HG03108 (cell line): Measurements from ENCODE around the gene XXYLT1.

ENCODE experiments used
- ATAC-seq: cut with Tn5 transposase; IDR thresholded peaks from one replicate; pipeline ENCODE4 v1.9.1; 2021; ENCODE audit warnings: moderate library complexity; ENCODE audit not compliant: unreplicated experiment

The XXYLT1 gene

DNA sequence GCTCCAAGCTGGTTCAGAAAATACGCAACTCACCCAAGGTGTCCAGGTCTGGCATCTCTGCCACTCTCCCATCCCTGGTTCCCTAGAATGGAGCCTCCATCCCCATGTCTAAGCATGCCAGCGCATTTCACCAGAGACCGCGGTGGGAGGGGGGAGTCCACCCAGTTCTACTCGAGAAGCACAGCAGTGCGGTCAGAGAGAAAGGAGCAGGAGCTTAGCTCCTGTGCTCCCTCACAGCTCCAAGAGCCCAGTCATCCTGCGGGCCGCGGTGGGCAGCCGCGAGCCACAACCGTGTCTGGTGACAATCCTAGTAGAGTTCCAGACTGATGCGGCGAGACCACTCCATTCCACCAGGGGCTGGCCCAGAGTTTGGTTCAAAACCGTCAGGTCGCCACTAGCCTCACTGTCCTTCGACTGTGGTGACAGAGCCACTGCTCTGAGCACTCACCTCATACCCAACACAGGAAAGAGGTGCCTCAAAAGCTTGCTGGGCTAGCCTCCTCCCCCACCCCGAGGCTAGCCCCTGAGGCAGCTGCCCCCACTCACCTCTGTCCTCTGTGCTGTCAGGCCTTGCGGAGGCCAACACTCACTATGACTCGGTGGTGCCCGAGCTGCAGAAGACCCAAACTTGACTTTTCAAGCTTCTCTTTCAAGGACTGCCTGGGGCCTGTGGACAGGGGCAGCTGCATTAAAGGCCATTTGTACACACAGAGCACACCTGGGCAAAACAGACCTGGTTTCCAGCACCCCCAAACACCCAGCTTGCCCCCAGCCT is 185.4 kb downstream of the XXYLT1 start:
- no peak for ATAC-seq

DNA sequence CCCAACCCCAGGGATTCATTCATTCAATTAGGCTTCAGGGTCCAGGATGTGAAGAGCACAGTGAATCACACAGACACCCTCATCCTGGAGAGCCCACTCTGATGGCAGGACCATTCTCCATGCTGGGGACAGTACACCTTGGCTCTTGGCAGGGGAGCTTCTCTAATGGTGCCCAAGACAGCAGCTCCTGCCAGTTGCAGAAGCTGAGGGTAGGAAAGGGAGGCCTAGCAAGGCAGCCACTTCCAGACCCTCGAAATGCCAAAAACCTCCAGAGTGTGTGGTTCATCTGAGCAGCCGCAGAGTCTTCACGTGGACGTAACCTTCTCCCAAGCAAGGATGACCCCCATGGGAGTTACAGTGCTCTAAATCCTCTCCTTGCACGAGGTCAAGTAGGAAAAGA is 186.2 kb downstream of the XXYLT1 start:
- no peak for ATAC-seq

DNA sequence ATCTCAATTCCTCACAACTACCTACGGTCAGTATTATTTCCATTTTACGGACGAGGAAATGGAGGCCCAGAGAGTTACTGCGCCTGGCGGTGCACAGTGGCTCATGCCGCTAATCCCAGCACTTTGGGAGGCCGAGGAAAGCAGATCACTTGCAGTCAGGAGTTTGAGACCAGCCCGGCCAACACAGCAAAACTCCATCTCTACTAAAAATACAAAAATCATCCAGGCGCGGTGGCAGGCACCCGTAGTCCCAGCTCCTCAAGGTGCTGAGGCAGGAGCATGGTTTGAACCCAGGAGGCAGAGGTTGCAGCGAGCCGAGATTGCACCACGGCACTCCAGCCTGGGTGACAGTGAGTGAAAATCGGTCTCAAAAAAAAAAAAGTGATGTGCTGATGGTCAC is 187.3 kb downstream of the XXYLT1 start:
- no peak for ATAC-seq

DNA sequence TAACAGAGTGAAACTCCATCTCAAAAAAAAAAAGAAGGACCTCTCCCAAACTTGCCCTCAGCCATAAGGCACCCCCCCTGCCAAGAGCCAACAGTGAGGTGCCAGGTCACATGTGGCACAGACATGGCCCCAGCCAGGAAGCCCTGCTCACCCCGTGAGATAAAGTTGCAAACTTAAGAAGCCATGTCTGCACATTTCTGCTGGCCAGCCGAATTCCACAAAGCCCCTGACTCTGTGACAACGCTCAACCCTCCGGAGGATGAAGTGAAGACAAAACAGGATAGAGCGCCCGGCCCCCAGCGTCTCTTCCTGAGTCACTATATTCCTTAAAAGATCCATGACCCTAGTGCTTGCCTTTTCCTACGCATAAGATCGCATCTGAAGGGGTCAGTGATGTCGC is 188.1 kb downstream of the XXYLT1 start:
- no peak for ATAC-seq

DNA sequence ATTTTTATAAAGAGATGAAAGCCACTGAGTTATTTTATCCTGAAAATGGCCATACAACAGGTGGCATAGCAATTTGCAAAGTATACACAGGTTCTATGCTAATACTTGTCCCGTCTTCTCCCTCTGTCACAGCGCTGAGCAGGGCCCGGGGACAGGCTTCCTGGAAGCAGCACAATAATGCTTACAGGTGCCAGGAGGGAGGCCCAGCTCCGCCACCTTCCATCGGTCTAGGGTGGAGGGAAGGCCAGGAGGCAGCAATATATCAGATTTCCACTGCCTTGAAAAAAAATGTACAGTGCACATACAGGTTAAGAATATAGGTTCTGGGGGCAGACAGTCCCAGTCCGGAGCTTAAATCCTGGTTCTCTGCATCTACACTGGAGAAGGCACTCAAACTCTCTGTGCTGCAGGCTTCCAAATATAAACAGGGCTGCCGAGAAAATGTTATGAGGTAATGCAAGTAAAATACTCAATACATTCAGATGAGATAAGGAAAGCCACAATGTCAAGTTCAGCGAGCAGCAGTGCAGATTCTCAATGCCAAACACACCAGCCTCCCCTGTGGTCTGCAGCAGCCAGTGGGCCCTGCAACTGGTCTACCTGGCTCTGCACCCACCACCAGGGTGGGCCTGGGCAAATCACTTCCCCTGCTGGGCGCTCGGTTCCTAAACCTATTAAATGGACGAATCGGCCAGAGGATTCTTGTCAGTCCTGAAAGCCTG is 189.6 kb downstream of the XXYLT1 start:
- no peak for ATAC-seq

DNA sequence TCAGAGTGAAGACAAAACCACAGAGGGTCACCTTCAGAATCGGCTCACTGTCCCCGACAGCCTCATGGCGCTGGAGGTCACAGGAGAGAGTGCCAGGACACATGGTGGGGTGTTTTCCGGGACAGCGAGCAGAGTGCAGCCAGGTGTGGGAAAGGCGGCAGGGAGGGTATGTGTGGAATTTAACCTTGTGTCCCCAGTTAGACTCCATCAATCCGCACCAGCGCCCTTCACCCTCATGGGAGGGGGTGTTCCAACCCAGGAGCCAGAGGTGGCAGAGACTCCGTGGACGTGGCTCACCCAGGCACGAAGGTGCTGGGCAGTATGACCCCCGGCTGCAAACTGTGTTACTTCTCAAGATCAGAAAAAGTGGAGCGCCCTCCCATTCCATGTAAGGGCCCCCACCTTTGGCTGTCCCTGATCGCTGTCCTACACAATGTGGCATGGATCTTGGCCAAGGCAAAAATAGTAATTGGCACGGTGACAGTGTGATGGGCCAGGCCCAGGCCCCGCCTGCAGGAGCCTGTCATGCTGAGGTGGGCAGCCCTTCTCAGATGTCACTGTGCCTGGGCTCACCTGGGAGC is 190.3 kb downstream of the XXYLT1 start:
- no peak for ATAC-seq

DNA sequence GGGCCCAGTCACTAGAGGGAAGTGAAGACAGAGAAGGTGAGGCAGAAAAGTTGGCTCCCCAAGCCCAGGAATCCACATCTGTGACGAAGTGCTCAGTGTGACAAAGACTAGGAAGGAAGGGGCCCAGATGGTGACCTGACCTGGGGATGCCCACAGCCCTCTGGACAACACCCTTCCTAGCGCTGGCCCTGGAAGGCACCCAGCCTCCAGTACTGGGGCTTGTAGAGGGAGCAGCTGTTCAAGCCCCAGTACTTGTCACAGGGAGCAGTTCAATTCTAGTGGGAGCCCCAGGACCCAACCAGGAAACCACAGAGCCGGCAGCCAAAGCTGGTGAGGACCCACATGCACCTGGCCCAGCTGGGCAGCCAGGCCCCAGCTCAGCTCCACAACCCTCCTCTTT is 190.8 kb downstream of the XXYLT1 start:
- ATAC-seq, result peak; percentile 48

DNA sequence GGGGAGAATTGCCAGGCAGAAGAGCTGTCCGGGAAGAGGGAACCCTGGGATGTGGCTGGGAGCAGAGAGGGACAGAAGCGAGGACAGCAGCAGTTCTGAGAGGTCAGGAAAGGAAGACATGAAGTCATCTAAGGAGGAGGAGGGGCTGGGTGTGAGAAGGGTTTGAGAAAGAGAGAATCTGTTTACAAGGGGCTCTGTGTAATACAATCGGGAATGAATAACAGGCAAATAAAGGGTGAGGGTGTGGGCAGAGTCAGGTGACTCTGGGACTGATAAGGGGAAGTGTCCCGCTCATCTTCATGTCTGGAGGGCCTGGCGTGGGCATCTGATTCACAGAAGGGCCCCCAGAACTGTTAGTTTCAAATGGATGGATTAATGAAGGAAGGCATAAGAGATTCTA is 191.3 kb downstream of the XXYLT1 start:
- no peak for ATAC-seq

DNA sequence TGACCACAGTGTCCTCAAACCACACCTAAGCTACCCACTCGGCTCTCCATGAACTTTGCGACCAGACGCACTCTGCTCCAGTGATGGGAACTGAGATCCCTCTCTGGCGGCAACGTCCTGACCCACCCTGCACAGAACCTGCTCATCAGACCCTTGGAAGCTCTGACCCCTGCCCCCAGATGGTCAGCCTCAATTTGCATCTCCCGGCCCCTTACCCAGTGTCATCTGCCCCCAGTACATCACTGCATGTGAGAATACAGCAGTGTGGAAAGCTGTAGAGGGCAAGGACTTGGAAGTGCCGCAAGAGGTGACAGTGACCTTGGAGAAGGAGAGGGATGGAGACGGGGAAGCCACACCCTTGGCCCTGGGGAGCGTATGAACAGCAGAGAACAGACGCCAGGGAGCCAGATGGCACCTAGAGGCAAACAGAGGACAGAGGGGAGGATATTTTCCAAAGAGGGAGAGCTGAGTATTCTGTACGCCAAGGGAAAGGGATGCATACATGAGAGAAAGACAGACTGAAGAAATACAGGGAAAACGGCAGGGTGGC is 192.0 kb downstream of the XXYLT1 start:
- ATAC-seq, result no peak

DNA sequence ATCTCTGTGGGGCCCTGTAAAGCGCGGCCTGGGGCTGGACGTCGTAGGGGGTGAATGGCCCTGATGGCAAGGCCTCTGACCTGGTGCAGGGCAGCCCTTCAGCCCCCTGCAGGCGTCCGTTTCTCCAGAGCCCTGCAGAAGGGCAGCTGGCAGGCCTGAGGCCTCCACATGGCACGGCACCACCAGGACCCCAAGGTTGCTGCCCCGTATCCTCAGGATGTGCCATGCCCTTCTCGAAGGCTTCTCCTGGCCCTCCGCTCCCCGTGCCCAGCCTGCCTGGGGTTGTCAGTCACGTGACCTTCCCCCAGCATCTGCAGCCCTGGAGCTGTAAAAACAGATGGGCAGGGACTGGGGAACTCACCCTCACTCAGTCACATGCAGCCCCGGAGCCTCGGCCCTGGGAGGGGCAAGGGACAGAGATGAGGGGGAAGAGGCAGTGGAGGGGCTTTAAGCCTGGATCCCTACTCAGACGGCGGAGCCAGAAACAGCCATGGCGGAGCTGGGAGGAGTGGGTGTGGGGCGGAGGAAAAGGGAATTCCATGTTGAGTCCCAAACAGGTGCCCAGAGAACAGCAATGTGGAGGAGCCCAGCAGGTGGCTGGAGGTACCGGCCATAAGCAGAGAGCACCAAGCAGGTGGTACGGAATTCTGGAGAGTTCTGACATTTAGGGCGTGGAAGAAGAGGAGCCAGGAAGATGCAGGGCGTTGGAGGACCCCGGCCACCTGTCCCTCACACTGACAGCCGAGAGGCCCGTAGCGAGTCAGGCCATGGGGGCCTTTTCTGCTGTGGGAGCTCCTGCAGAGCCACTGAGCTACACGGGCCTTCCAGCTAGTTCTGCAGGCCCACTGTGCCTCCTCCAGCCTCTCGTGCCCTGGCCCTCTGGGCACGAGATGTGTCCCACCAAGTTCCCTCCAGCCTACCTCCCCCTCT is 193.1 kb downstream of the XXYLT1 start:
- no peak for ATAC-seq

DNA sequence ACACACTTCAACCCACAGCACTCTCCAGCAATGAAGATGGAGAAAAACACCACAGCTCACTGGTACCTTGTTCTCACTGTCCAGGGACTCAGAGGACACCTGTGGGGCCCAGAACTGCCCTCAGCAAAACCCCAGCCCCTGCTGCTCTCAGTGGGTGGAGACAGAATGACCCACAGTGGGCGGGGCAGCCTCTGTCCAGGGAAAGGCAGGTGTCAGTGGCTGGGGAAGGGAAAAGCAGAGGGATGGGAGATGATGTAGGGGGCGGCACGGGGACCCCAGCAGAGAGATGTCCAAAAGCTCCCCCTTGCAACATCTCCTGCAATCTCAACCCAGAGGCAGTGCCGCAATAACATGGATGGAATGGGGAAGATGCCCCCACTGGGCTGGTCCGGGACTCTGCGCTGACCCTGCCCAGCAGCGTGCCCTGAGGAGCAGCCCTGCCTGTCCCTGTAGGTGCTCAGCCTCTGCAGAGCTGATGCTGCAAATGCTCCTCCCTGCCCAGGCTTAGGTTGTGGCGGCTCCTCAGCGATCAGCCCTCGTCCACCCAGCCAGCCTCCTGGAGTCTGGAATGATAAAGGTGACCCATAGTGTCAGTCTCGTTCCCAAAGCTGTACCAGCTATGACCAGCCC is 193.9 kb downstream of the XXYLT1 start:
- ATAC-seq, result no peak

DNA sequence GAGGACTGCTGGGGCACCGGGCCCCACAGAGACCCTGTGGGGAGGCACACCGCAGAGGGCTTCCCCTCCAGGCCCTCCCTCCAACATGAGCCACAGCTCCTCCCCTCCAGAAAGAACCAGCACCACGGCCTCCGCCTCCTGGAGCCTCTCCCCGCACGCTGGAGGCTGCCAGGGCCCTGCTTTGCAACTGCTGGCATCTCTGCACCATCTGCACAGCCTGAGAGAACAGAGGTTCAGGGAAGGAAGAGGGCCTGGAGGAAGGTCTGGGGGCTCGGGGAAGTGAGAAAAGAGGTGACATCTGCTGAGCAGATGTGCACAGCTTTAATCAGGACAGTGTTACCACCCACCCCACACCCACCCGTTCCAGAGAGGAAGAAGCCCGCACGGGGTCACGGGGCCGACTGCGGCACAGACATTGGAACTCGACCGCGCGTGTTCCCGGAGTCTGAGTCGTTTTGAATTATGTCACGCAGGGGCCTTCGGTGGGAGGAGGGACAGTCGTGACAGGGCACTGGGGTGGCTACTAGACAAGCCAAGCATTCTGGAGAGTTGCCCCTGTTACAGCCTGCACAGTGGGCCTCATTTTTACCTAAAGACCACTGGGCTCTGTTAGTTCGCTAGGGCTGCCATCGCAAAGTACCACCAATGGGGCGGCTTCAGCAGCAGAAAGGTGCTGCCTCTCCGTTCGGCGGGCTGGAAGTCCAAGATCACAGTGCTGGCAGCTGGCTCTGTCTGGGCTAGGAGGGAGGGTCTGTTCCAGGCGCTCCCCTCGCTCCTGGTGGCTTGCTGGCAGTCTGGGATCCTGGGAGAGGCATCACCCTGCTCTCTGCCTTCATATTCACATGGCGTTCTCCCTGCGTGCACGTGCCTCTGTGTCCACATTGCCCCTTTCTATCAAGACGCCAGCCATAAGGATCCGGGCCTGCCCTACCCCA is 194.8 kb downstream of the XXYLT1 start:
- no peak for ATAC-seq

DNA sequence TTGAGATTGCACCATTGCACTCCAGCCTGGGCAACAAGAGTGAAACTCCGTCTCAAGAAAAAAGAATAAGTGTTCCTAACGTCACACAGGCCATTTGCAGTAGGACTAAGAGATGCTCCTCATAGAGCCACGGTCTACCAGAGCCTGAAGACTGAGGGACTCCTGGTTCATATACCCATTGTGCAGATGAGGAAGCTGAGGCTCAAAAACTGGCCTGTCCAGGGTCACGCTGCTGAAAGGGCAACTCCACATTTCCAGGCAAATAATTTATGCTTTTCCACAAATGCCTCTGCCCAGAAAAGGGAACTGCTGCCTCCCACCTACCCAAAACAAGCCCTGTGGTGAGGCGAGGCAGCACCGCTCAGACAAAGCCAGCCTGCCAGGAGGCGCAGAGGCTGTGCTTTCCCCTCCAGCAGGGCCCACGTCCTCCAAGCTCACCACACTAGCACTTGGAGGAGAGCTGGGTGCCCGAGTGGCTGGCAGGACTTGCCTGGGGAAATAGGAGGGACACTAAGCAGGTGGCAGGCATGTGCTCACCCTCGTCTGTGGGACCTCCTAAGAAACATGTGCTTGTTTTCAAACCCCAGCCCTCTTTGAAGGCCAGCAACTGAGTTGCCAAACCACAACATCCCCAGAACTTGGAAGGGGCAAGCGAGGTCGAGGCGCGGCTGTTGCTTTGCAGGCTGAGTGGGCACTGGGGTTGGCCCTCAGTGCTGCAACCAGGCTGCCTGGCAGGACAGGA is 195.6 kb downstream of the XXYLT1 start:
- ATAC-seq, result no peak

DNA sequence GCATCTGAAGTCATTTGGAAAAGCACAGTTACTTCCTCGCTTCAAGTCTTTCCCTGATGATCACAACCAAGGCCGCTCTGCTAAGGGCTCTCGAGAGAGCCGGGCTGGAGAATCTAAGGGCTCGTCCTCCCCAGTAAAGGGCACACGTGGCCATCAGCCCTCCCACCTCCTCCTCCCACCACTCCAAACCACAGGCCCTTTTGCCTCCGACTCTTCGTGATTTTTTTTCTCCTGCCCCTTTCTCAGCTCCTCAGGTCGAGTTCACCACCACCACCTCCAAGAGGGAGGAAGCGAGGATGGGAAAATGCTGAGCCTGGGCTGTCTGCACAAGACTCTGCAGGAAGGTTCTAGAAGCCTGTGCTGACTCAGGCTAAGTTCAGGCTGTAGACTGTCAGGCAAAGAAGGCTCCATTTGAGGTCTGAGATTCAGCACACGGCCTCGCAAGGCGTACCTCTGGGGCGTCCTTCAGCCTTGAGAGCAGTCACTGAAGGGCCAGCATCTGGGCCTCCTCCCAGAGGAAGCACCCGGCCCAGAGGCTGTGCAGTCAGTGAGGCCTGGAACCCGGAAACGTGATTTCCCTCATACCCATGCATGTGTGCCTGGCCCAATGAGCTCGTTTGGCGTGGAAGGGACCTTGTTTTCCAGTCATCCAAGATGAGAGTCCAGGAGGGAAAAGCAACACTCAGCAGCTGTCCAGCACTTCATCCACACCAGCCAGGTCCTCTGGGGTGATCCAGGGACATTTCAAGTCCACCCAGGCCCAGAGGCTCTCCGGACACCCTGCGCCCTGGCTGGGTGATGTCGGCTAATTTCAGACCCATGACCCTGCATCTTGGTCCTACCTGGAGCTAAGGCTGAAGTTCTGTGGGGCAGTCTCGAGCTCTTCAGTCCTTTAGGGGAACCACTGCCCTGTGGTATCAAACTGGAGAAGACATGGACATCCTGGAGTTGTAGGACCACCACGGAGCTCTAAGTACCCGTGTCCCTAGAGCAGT is 196.8 kb downstream of the XXYLT1 start:
- no peak for ATAC-seq

DNA sequence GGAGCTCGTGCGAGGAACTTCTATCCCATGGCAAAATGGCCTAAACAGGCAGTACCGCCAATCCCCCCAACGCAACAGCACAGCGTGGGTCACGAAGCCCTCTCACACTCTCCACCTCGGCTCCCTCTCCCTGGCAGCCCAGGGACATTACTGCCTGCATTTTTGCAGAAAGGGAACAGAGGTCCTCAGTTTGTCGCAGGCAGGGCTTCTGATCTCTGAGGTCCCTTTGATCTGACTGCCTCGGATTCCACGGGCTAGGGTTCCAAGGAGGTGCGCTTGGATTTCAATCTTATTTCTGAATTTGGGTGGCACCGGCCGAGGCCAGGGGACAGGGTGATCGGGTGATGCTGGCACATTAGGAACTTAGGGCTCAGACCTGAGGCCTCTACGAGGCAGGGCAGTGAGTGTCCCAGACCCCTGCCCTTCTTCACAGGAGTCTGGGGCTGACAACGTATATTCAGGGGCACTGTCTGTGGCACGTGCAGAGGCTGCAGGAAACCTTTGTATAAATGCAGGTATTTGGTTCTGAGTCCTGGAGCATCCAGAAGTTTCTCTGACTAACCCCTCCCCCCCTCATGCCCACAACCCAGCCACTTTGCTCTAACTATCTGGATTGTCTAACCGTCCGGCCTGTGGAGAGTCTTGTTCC is 197.9 kb downstream of the XXYLT1 start:
- ATAC-seq, result no peak

DNA sequence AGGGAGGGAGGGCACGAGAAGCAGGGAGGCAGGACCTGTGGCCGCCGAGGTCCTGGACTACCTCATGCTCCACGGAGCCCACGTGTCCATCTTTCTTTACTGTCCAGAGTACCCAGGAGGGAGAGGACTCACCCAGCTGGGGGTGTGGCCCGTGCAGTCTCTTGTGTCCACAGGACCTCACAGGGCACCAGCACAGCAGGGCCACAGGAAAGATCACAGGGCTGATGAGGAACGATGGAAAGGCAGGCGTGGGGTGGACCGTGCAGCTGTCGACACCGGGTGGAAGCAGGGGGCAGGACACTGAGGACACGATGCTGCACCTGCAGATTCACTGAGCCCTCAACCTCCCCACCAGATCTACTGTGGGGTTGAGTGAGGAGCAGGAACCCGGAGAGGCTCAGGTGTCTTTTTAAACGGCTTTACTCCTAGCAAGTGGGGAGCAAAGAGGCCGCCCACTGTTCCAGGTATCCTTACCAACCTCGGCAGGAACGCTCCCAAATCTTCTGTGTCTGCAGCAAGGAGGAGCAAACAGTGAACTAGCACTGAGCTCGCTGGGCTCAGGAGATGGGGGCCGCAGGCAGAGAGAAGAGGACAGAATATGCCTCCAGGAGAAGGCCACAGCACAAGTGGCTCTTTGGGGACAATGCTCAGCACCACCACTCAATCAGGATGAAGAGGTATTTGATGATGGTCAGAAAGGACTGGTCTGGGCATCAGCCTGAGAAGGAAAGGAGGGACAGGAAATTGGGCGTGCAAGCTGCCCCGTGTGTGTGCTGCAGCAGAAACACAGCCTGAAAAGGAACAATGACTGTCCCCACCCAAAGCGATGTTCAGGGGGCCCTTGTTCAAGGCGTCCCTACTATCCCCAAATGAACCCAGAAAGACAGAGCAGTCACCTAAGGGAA is 198.8 kb downstream of the XXYLT1 start:
- no peak for ATAC-seq
